ENCODE results near the gene APOBEC3F. TPM values are rescaled to one million over a fixed set of nuclear protein-coding genes. Genes with fewer than 3 reads are reported as not detected.
A peak's percentile ranks its signal among the peaks of the same experiment; 100 is the strongest.
"Not testable (repeated sequence)": the region's sequence is repeated elsewhere in the genome, so short reads cannot be mapped to it uniquely, and the experiment has no call there.

APOBEC3F gene
- total and polyA plus RNA-seq, 2 donors (not counting 1 experiment from before 2014, with no cell fraction given), result 23.3 to 76.8 TPM

- no peaks in the 10 kb centered on the region for H3K27me3 ChIP-seq (replicated peaks in 1 of 4; ENCODE audit: control extremely low read depth in 1 of 4, control insufficient read depth in 3 of 4, insufficient read depth in 4 of 4, low read length in 3 of 4)
- 98% methylated on average over 3 of the region's 14 CpGs for WGBS (ENCODE audit: insufficient coverage)
- TF ChIP-seq EZH2 (IDR thresholded peaks at IDR 0.05; ENCODE audit: borderline replicate concordance, insufficient read depth, low read depth, low read length, poor library complexity, severe bottlenecking) (no peak), CTCF (IDR thresholded peaks at IDR 0.05) (no peak)
Observed at GRCh38 chr22:39030705-39031104, 10.0 kb upstream of the APOBEC3F start.

GRCh38 chr22:39031434-39032295, 9.0 kb upstream of the APOBEC3F start:
- H2AFZ ChIP-seq (ENCODE audit: insufficient read depth, low read depth, low read length, poor library complexity, severe bottlenecking); H3K79me2 ChIP-seq (ENCODE audit: control insufficient read depth, insufficient read depth, low read length); DNase-seq; H3K4me2 ChIP-seq (replicated peaks; ENCODE audit: low read depth, low read length, poor library complexity, severe bottlenecking); H4K20me1 ChIP-seq (ENCODE audit: control insufficient read depth, insufficient read depth, low read length, poor library complexity, severe bottlenecking); H3K27ac ChIP-seq (ENCODE audit: low read length in 2 of 2); H3K9ac ChIP-seq (ENCODE audit: low read length); H3K4me3 Mint-ChIP-seq; H3K4me1 Mint-ChIP-seq; H3K9me3 Mint-ChIP-seq (ENCODE audit: insufficient read depth); H3K4me3 ChIP-seq (ENCODE audit: control extremely low read depth in 1 of 5, extremely low read depth in 1 of 5, insufficient read depth in 1 of 5, low read depth in 2 of 5, low read length in 4 of 5); H3K9me3 ChIP-seq (ENCODE audit: control extremely low read depth in 1 of 3, control insufficient read depth in 2 of 3, insufficient read depth in 1 of 3, low read length in 2 of 3); ATAC-seq (ENCODE audit: low read depth); H3K27me3 ChIP-seq (replicated peaks in 1 of 4; ENCODE audit: control extremely low read depth in 1 of 4, control insufficient read depth in 3 of 4, insufficient read depth in 4 of 4, low read length in 3 of 4); CTCF ChIA-PET; H3K27me3 Mint-ChIP-seq; intact Hi-C loops (cut with micrococcal nuclease); H3K36me3 ChIP-seq (replicated peaks in 1 of 2; ENCODE audit: control extremely low read depth in 1 of 2, control insufficient read depth in 1 of 2, extremely low read depth in 1 of 2, insufficient read depth in 2 of 2, low read length in 1 of 2); H3K27ac Mint-ChIP-seq: not testable (repeated sequence)
- WGBS (ENCODE audit: insufficient coverage), result 96% methylated on average over 13 of the region's 18 CpGs
- POLR2A ChIA-PET, result interaction anchor here (0.7 kb wide), 1 partner anchor 1912 kb away, joined by 4 read pairs; no protein-coding TSS in a partner anchor
- peaks cover 4 to 14% of the 10 kb centered on the region in 2 donors for H3K4me1 ChIP-seq (ENCODE audit: control insufficient read depth in 2 of 2, insufficient read depth in 2 of 2, low read length in 2 of 2)

More at GRCh38 chr22:39030705-39031104, 10.0 kb upstream of the APOBEC3F start:
- Mint-ChIP-seq H3K4me3 (no peak overlapping the region), H3K9me3 (ENCODE audit: insufficient read depth) (no peaks in the 10 kb centered on the region), H3K27ac (no peak overlapping the region), H3K4me1 (peaks cover 9% of the 10 kb centered on the region), H3K27me3 (no peaks in the 10 kb centered on the region)
- POLR2A ChIA-PET, result no interaction called here
- Histone ChIP-seq H3K36me3 (replicated peaks in 1 of 2; ENCODE audit: control extremely low read depth in 1 of 2, control insufficient read depth in 1 of 2, extremely low read depth in 1 of 2, insufficient read depth in 2 of 2, low read length in 1 of 2) (peaks cover 0 to 8% of the 10 kb centered on the region in 2 experiments), H3K4me1 (ENCODE audit: control insufficient read depth in 2 of 2, insufficient read depth in 2 of 2, low read length in 2 of 2) (peaks cover 0 to 5% of the 10 kb centered on the region in 2 donors), H3K4me2 (replicated peaks; ENCODE audit: low read depth, low read length, poor library complexity, severe bottlenecking) (no peak overlapping the region), H3K27ac (ENCODE audit: low read length in 2 of 2) (no peak overlapping the region), H3K9ac (ENCODE audit: low read length) (no peak overlapping the region), H4K20me1 (ENCODE audit: control insufficient read depth, insufficient read depth, low read length, poor library complexity, severe bottlenecking) (peaks cover 2% of the 10 kb centered on the region), H3K9me3 (ENCODE audit: control extremely low read depth in 1 of 3, control insufficient read depth in 2 of 3, insufficient read depth in 1 of 3, low read length in 2 of 3) (no peaks in the 10 kb centered on the region), H2AFZ (ENCODE audit: insufficient read depth, low read depth, low read length, poor library complexity, severe bottlenecking) (no peak overlapping the region), H3K79me2 (ENCODE audit: control insufficient read depth, insufficient read depth, low read length) (peaks cover 4% of the 10 kb centered on the region), H3K4me3 (ENCODE audit: control extremely low read depth in 1 of 5, extremely low read depth in 1 of 5, insufficient read depth in 1 of 5, low read depth in 2 of 5, low read length in 4 of 5) (no peak overlapping the region)
- intact Hi-C loops (cut with micrococcal nuclease), result no loop called here
- CTCF ChIA-PET, result interaction anchor here (0.6 kb wide), 1 partner anchor 11 kb away, joined by 3 read pairs; no protein-coding TSS in a partner anchor
- ATAC-seq (ENCODE audit: low read depth) (no peak), DNase-seq (no peak)

GRCh38 chr22:39037071-39037470, 3.6 kb upstream of the APOBEC3F start:
- DNase-seq; CTCF ChIA-PET; POLR2A ChIA-PET; H3K27me3 Mint-ChIP-seq; H3K9ac ChIP-seq (ENCODE audit: low read length); H3K4me3 Mint-ChIP-seq; H3K27me3 ChIP-seq (replicated peaks in 1 of 4; ENCODE audit: control extremely low read depth in 1 of 4, control insufficient read depth in 3 of 4, insufficient read depth in 4 of 4, low read length in 3 of 4); H3K36me3 ChIP-seq (replicated peaks in 1 of 2; ENCODE audit: control extremely low read depth in 1 of 2, control insufficient read depth in 1 of 2, extremely low read depth in 1 of 2, insufficient read depth in 2 of 2, low read length in 1 of 2); H3K9me3 Mint-ChIP-seq (ENCODE audit: insufficient read depth); H3K4me3 ChIP-seq (ENCODE audit: control extremely low read depth in 1 of 5, extremely low read depth in 1 of 5, insufficient read depth in 1 of 5, low read depth in 2 of 5, low read length in 4 of 5); H3K27ac ChIP-seq (ENCODE audit: low read length in 2 of 2); H2AFZ ChIP-seq (ENCODE audit: insufficient read depth, low read depth, low read length, poor library complexity, severe bottlenecking); H3K9me3 ChIP-seq (ENCODE audit: control extremely low read depth in 1 of 3, control insufficient read depth in 2 of 3, insufficient read depth in 1 of 3, low read length in 2 of 3); ATAC-seq (ENCODE audit: low read depth); H3K4me2 ChIP-seq (replicated peaks; ENCODE audit: low read depth, low read length, poor library complexity, severe bottlenecking); intact Hi-C loops (cut with micrococcal nuclease); H4K20me1 ChIP-seq (ENCODE audit: control insufficient read depth, insufficient read depth, low read length, poor library complexity, severe bottlenecking): not testable (repeated sequence)
- Mint-ChIP-seq H3K4me1 (peaks cover 27% of the 10 kb centered on the region), H3K27ac (peak overlapping the region; percentile 41)
- WGBS (ENCODE audit: insufficient coverage), result 50% methylated on average over 1 of the region's 2 CpGs
- peaks cover 13 to 32% of the 10 kb centered on the region in 2 donors for H3K4me1 ChIP-seq (ENCODE audit: control insufficient read depth in 2 of 2, insufficient read depth in 2 of 2, low read length in 2 of 2)
- H3K79me2 ChIP-seq (ENCODE audit: control insufficient read depth, insufficient read depth, low read length), result peaks cover 14% of the 10 kb centered on the region
